HG02884 (cell line): ENCODE measurements around the gene MYT1.

Experiments used
- ATAC-seq: cut with Tn5 transposase; IDR thresholded peaks from one replicate; pipeline ENCODE4 v1.9.1; 2021; ENCODE audit warnings: mild to moderate bottlenecking, moderate library complexity; ENCODE audit not compliant: unreplicated experiment

MYT1 gene

GRCh38 chr20:64139199-64140060, 24.8 kb upstream of the MYT1 start:
- no peak for ATAC-seq

DNA sequence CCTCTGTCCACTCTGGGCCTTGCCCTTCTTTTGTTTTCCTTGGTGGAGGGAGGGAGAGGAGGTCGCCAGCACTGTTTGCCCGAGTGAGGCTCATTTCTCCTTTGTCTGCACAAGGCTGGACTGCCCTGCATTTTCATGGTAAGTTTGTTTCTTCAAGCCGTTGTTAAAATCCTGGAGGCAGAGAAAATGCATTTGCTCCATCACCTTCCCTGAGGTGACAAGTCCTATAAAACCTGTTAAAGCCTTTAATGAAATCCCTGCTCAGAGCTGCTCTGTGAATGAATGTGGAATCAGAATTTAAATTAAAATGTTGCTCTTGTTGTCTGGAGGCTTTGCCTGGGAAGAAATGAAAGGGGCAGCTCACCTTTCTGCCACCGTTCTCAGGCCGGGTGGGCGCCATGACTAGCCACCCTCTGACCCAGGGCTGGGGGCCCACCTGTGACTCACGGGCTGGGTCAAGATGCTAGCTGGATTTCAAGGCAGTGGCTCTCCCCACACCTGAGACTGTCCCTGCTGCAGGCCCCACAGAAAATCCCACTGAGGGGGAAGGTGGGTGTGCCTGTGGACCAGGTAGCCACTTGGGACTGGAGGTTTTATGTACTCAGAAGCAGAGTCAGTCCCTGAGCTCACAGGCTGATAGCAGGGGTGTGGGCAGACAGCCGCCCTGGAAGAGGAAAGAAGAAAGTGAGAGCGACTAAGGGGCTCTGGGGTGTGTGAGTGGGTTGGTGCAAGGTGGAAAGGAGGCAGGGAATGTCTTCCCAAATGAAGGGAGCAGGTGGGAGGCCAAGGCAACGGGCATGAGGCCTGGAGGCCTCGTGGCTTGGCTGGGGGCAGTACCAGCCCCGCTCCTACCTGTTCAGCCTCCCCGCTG, 24.0 kb upstream of the MYT1 start:
- ATAC-seq: no peak

DNA sequence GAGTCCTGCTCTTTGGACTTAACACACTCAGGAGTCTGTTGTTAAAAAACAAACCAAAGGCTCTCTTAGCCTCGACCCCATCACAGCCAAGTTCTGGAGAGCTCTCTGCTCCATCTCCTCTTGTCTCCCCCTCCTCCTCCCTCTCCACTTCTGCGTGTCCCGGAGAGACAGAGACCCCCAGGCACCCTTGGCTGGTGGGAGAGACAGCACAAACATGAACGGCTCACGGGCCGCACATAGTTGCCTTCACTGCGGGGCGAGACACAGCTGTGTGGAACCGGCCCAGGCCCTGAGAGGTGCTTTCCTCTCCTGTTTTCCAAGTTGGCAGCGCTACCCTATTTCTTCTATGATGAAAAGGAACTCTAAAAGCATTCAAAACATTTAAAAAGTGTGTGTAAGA, 23.3 kb upstream of the MYT1 start:
- ATAC-seq: no peak

- ATAC-seq: no peak
These were observed 21.7 kb upstream of the MYT1 start for GRCh38 chr20:64142590-64142989.

DNA sequence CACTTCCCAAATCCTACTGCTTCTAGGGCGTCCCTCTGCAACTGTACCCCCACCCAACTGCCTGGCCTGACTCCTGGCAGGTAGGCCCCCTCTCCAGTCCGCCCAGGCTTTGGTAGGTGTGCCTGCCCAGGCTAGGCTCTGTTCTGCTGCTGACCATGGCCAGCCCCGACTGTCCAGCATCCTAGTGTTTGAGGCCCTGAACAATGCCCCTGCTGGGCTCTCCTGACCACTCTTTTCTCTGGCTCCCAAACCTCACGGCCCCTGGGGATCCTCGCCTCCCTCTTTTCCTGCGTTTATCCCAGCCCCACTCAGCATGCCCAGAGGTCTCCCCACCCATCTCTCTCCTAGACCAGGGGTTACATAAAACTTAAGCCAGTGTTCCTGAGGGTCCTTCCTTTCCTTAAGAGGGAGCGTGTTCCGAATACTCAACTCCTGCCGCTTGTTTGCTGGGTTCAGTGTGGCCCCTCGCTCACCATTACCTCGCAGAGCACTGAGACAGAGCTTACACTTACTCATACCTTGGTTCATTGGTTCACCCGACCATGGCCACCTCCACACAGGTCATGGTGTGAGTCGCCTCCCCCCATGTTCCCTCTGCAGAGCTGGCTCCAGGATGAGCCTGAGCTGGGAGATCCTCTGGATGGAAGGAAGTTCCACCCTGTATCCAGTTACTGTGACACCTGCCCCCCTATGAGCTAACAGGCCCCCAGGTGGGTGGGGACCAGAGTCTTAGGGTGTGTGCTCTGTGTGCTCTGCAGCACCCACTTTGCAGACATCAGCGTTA, 21.0 kb upstream of the MYT1 start:
- ATAC-seq: no peak

DNA sequence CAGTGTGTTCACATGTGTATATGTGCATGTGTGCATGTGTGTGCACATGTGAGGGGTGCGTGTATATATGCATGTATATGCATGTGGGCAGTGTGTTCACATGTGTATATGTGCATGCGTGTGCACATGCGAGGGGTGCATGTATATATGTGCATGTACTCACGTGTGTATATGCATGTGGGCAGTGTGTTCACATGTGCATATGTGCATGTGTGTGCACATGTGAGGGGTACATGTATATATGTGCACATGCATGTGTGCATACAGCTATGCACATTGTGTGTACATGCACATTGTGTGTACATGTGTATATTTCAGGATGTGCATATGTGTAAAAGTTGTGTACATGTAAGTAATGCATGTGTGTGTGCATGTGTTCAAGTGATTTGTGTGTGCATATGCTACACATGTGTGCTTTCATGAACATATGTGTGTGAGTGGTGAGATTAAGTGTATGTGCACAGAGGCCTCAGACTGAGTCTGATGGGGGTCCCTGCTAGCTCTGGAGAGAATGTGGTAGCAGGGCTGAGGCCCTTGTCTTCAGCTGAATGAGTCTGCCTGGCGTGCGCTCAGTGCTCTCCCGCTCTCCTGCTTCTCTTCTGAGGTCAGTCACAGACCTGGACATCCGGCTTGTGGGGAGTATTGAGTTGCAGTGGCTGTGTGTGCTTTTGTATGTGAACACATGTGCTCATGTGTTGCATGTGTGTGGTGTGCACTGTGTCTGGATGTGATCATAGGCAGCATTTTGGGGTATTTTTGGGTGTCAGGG, 19.9 kb upstream of the MYT1 start:
- ATAC-seq: no peak

- ATAC-seq: no peak
These were observed 18.6 kb upstream of the MYT1 start for GRCh38 chr20:64145458-64146300.

- no peak for ATAC-seq
These were observed 17.8 kb upstream of the MYT1 start for GRCh38 chr20:64146301-64146935.

GRCh38 chr20:64146936-64147477, 17.2 kb upstream of the MYT1 start:
- ATAC-seq: no peak

- ATAC-seq: no peak
These were observed 15.7 kb upstream of the MYT1 start for GRCh38 chr20:64148581-64148980.

GRCh38 chr20:64149141-64149540, 15.1 kb upstream of the MYT1 start:
- no peak for ATAC-seq

GRCh38 chr20:64149809-64150560, 14.3 kb upstream of the MYT1 start:
- no peak for ATAC-seq

DNA sequence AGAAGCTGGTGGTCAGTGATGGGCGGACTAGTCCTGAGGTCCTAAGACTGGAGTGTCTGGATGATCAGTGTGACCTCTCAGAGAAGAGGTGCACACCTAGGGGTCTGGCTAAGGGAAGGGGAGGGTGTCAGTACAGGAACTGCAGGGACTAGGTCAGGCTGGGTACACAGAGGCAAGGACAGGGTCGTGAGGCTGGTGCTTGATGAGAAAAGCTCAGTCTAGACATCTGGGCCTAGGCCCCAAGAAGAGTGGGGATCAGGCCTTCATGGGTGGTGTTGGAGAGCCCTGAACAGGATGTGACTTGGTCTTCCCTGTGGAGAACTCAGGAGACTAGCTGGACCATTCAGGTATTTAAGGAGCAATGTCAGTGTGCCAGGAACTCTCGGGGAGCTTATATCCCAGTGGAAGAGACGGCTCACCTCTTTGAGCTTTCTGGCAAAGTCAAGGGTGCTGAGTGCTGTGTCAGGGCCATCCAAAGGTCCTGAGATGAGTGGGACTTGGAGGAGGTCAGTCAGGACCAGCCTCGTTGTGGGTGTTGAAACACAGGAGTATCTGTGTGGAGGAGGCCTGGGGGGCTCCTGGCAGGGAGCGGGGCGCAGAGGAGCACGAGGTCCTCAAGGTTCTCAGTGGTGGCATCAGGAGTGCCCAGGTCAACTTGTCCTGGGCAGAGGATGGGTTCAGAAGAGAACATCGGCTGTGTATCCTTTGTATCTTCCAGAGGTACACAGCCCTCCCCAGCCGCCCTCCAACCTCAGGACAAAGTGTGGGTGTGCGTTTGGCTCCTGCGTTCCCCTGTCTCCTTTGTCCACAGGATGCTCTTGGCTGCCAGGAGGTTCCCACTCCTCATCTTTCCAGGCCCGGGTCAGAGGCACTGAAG, 13.3 kb upstream of the MYT1 start:
- no peak for ATAC-seq

DNA sequence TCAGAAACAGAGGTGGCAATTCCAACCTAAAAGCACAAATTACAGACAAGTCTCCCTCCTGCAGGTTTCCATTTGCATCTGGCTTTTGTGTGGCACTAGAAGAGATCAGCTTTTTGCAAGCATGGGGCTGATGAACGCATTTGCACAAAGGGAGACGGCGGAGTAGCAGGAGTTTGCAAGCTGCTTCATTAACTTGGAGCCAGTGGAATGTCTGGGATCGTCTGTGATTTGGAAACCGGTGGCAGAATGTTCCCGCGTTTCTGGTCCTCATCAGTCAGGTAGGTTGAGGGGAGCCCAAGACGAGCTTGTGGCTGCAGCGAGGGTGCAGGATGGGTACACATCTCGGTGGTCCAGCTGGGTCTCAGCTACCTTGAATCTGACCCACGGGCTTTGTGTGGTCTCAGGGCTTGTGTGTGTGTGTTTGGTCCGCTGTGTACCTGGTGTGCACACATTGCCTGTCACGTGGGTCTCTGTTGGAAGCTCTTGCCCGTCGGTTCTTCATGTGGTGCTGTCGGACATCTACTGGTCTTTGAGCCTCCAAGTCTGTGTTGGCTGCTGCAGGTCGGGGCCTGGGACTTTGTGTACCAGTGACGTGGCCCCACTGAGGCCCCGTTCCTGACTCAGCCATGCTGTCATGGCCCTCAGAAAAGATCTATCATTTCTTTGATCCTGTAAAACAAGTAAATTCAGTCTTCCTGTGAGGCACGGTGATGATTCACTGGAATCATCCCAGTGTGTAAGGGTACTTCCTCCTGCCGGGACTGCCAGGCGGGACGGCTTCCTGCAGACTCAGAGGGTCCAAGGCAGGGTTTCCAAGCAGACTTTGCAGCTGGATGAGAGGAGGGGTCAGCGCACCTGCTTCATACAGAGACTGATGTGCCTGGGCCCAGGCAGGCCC, 12.4 kb upstream of the MYT1 start:
- no peak for ATAC-seq

- no peak for ATAC-seq
These were observed 11.3 kb upstream of the MYT1 start for GRCh38 chr20:64152906-64153305.

DNA sequence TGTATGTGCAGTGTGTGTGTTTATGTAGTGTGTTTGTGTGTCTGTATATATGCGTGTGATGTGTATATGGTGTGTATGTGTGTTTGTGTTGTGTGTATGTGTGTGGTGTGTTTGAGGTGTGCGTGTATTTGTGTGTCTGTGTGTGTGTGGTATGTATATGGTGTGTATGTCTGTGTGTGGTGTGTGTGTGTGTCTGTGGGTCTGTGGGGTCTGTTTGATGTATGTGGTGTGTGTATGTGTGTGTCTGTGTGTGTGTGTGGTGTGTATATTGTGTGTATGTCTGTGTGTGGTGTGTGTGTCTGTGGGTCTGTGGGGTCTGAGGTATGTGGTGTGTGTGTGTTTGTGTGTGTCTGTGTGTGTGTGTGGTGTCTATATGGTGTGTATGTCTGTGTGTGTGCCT, 10.8 kb upstream of the MYT1 start:
- ATAC-seq: no peak
